Tibial nerve (tissue), 4 donors: ENCODE data around the gene RHOC. TPM values are rescaled to one million over a fixed set of nuclear protein-coding genes. Genes with fewer than 3 reads are reported as not detected.

Experiments
- DNase-seq, 2 donors: peaks; one replicate each; pipeline ENCODE4 v3.0.0-alpha.2; 2019; ENCODE audit warnings: low spot score in 2 of 2
- H3K27ac ChIP-seq, 4 donors: fragments of 200-600 bp; sonication (generic) in 3 of 4; one replicate each; pipeline ENCODE4 v1.5.1; 2017 to 2019; ENCODE audit warnings: mild to moderate bottlenecking in 1 of 4
- H3K27me3 ChIP-seq, 2 donors: fragments of 200-600 bp; sonication (generic) in 1 of 2; one replicate each; pipeline versions ENCODE4 v1.5.1 to v1.6.0; 2017 to 2019
- H3K36me3 ChIP-seq, 3 donors: fragments of 200-600 bp; sonication (generic); one replicate each; pipeline ENCODE4 v1.5.1; 2018 to 2019
- H3K4me1 ChIP-seq, 4 donors: fragments of 200-600 bp; sonication (generic) in 3 of 4; one replicate each; pipeline ENCODE4 v1.5.1; 2017 to 2019
- H3K4me3 ChIP-seq, 4 donors: fragments of 200-600 bp; sonication (generic) in 3 of 4; one replicate each; pipeline ENCODE4 v1.5.1; 2017 to 2019; ENCODE audit warnings: mild to moderate bottlenecking in 1 of 4, moderate library complexity in 1 of 4
- H3K9me3 ChIP-seq, 4 donors: fragments of 200-600 bp; sonication (generic) in 3 of 4; one replicate each; pipeline ENCODE4 v1.5.1; 2017 to 2019
- CTCF ChIP-seq, 5 experiments: fragments of 200-600 bp in 3 of 5; fragments of 450-650 bp in 2 of 5; sonication (generic) in 3 of 5; IDR thresholded peaks; one replicate each; pipeline ENCODE4 v1.5.1; 2016 to 2019; ENCODE audit warnings: antibody characterized with exemption in 5 of 5, mild to moderate bottlenecking in 3 of 5, moderate library complexity in 2 of 5
- EP300 ChIP-seq, 2 donors: sonication (generic); formaldehyde crosslinking; IDR thresholded peaks; one replicate each; pipeline ENCODE4 v1.6.1; 2017; ENCODE audit warnings: antibody characterized with exemption in 2 of 2, mild to moderate bottlenecking in 1 of 2
- POLR2A ChIP-seq, 2 donors: fragments of 450-650 bp; IDR thresholded peaks; one replicate each; pipeline ENCODE4 v1.6.1; 2017; ENCODE audit warnings: antibody characterized with exemption in 2 of 2, mild to moderate bottlenecking in 2 of 2, moderate library complexity in 2 of 2
- WGBS, 2 donors: methylation state at CpG; one replicate each; pipeline ENCODE4 v1.1.5; 2018; 5-methylcytosine and 5-hydroxymethylcytosine counted together
- total RNA-seq, 4 donors: library from RNA; depleted of rRNA; stranded (reverse); fragments of >200 nt; gene quantifications; one replicate each; pipeline ENCODE4 v1.1.0, GENCODE V29; 2016

Gene RHOC
- total RNA-seq, 4 donors from 2014 or later: 225 to 297 (median 293) TPM

GRCh38 chr1:112711670-112712069 is 4.7 kb upstream of the RHOC start:
- no peak for DNase-seq
- Histone ChIP-seq H3K9me3 (no peaks in the 10 kb centered on the region), H3K4me1 (peaks cover 0 to 29% (median 12%) of the 10 kb centered on the region in 4 donors), H3K36me3 (no peaks in the 10 kb centered on the region), H3K27ac (no peak overlapping the region), H3K27me3 (no peaks in the 10 kb centered on the region), H3K4me3 (no peak overlapping the region)
- TF ChIP-seq CTCF (IDR thresholded peaks at IDR 0.05) (no peak), POLR2A (IDR thresholded peaks at IDR 0.05) (no peak), EP300 (IDR thresholded peaks at IDR 0.05) (no peak)
- 66 to 74% methylated on average over 11 of the region's 11 CpGs for WGBS, 2 donors

- Histone ChIP-seq H3K27ac (no peak overlapping the region), H3K4me3 (no peak overlapping the region), H3K4me1 (peaks cover 0 to 25% (median 12%) of the 10 kb centered on the region in 4 donors), H3K9me3 (no peaks in the 10 kb centered on the region), H3K36me3 (no peaks in the 10 kb centered on the region), H3K27me3 (no peaks in the 10 kb centered on the region)
- 70 to 77% methylated on average over 7 of the region's 7 CpGs for WGBS, 2 donors
- no peak for DNase-seq
- no peak for TF ChIP-seq POLR2A (IDR thresholded peaks at IDR 0.05)
- TF ChIP-seq EP300 (IDR thresholded peaks at IDR 0.05): no peak
- no peak for TF ChIP-seq CTCF (IDR thresholded peaks at IDR 0.05)
Measured at GRCh38 chr1:112711041-112711440, 4.1 kb upstream of the RHOC start.

GRCh38 chr1:112710586-112710985 is 3.7 kb upstream of the RHOC start:
- 92 to 93% methylated on average over 3 of the region's 3 CpGs for WGBS, 2 donors
- DNase-seq: no peak
- H3K4me1 ChIP-seq: peaks cover 0 to 25% (median 14%) of the 10 kb centered on the region in 4 donors

GRCh38 chr1:112710159-112710558 is 3.2 kb upstream of the RHOC start:
- no peak for TF ChIP-seq CTCF (IDR thresholded peaks at IDR 0.05)
- no peak for DNase-seq
- 88 to 93% methylated on average over 7 of the region's 7 CpGs for WGBS, 2 donors
- no peaks in the 10 kb centered on the region for H3K36me3 ChIP-seq
- H3K9me3 ChIP-seq: no peaks in the 10 kb centered on the region
- H3K4me3 ChIP-seq: no peak overlapping the region
- no peak overlapping the region for H3K27ac ChIP-seq
- H3K4me1 ChIP-seq: peaks cover 0 to 29% (median 16%) of the 10 kb centered on the region in 4 donors
- no peaks in the 10 kb centered on the region for H3K27me3 ChIP-seq

More at GRCh38 chr1:112710586-112710985, 3.7 kb upstream of the RHOC start:
- Histone ChIP-seq H3K27ac (no peak overlapping the region), H3K4me3 (no peak overlapping the region), H3K9me3 (no peaks in the 10 kb centered on the region), H3K27me3 (no peaks in the 10 kb centered on the region), H3K36me3 (no peaks in the 10 kb centered on the region)
- TF ChIP-seq POLR2A (IDR thresholded peaks at IDR 0.05) (no peak), CTCF (IDR thresholded peaks at IDR 0.05) (no peak), EP300 (IDR thresholded peaks at IDR 0.05) (no peak)

GRCh38 chr1:112708489-112708888 is 1.6 kb upstream of the RHOC start:
- H3K27me3 ChIP-seq: no peaks in the 10 kb centered on the region
- 94% methylated on average over 3 of the region's 3 CpGs for WGBS, 2 donors
- TF ChIP-seq POLR2A (IDR thresholded peaks at IDR 0.05): no peak
- TF ChIP-seq EP300 (IDR thresholded peaks at IDR 0.05): no peak
- TF ChIP-seq CTCF (IDR thresholded peaks at IDR 0.05): no peak
- DNase-seq: no peak
- no peaks in the 10 kb centered on the region for H3K36me3 ChIP-seq
- H3K27ac ChIP-seq: peak overlapping the region in 1 of 4 donors; percentile 99
- no peak overlapping the region for H3K4me3 ChIP-seq
- peaks cover 0 to 33% (median 18%) of the 10 kb centered on the region in 4 donors for H3K4me1 ChIP-seq
- H3K9me3 ChIP-seq: no peaks in the 10 kb centered on the region
